ENCODE measurements around the gene PKHD1.

PKHD1 gene

GRCh38 chr6:51901766-51902764 is 185.3 kb downstream of the PKHD1 start:
- peak; percentile 5 for DNase-seq (ENCODE audit: low spot score)
- TF ChIP-seq CTCF (IDR thresholded peaks at IDR 0.05; ENCODE audit: extremely low read depth, missing control alignments): no peak

DNA sequence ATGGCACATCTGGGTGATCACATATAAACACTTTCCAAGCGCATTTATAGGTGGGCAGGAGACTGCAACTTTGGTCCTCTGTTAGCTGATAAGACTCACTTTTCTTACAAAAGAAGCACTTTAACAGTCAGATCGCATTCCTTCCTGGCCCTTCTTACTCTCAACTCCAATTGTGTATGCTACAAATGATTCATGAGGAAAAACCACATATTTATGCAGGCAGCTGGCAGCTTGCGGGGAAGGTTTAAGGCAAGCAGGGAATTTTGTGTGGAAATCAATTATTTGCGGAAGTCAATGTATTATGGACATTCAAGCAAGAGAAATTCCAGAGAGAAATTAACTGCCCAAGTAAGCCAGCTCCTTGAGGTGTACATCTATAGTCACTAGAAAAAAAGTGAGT is 194.0 kb downstream of the PKHD1 start:
- TF ChIP-seq CTCF (IDR thresholded peaks at IDR 0.05; ENCODE audit: extremely low read depth, missing control alignments): no peak
- no peak for DNase-seq (ENCODE audit: low spot score)

DNA sequence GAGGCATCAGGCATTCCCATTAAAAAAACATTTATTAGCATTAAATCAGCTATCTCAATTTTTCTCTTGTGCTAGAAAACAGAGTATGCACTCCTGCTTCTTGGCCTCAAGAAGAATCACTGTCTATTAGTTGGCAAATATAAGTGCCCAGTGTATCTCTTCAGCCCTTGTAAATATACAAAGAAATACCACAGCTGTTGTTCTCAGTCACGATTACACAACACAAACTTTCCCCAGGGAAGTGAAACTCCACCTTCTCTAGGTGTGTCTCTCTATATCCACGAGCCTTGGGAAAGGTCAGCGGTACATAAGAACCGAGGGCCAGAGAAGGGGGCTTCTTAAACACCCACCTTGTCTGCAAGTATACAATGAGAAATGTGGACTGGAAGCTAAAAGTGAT is 194.7 kb downstream of the PKHD1 start:
- TF ChIP-seq CTCF (IDR thresholded peaks at IDR 0.05; ENCODE audit: extremely low read depth, missing control alignments): no peak

GRCh38 chr6:51892339-51892738 is 195.1 kb downstream of the PKHD1 start:
- TF ChIP-seq CTCF (IDR thresholded peaks at IDR 0.05; ENCODE audit: extremely low read depth, missing control alignments): no peak

More for the DNA sequence above, 194.7 kb downstream of the PKHD1 start:
- DNase-seq (ENCODE audit: low spot score): no peak

GRCh38 chr6:51891784-51892183 is 195.6 kb downstream of the PKHD1 start:
- TF ChIP-seq CTCF (IDR thresholded peaks at IDR 0.05; ENCODE audit: extremely low read depth, missing control alignments): no peak
- no peak for DNase-seq (ENCODE audit: low spot score)

More at GRCh38 chr6:51892339-51892738, 195.1 kb downstream of the PKHD1 start:
- DNase-seq (ENCODE audit: low spot score): no peak

DNA sequence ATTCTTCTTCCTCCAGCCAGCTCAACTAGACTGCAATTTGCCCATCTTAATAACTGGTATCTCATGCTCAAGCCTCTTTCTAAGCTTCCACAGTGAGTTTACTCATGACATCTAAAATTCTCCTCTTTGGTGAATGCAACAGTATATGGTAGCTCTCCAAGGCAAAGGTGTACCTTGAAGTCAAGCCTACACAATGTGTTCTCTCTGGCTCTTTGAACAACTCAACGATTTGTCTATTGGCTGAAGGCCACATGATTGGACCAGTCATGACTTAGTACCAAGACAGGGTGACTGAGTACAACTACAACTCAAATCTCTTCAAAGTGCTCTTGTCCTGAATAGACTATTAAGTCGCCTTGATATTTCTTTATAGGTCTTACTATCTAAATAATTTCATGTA is 199.6 kb downstream of the PKHD1 start:
- no peak for TF ChIP-seq CTCF (IDR thresholded peaks at IDR 0.05; ENCODE audit: extremely low read depth, missing control alignments)
- DNase-seq (ENCODE audit: low spot score): no peak

GRCh38 chr6:51885957-51886356 is 201.5 kb downstream of the PKHD1 start:
- no peak for DNase-seq (ENCODE audit: low spot score)
- TF ChIP-seq CTCF (IDR thresholded peaks at IDR 0.05; ENCODE audit: extremely low read depth, missing control alignments): no peak

Data from GM20000 (cell line).